CD14-positive monocyte (primary cell): Measurements from ENCODE around the gene C7. TPM values are rescaled to one million over a fixed set of nuclear protein-coding genes. Genes with fewer than 3 reads are reported as not detected.

Experiments
- DNase-seq, 3 donors: peaks; one replicate each; pipeline ENCODE4 v3.0.0-alpha.2; 2011 to 2022
- H2AFZ ChIP-seq: 2 replicates; pipeline ENCODE4 v1.6.0; 2012; ENCODE audit warnings: mild to moderate bottlenecking, low read depth, low read length, inconsistent platforms; ENCODE audit not compliant: insufficient read depth, poor library complexity, severe bottlenecking
- H3K27ac ChIP-seq, 2 donors: 1 replicate in 1 of 2; 2 replicates in 1 of 2; pipeline ENCODE4 v1.5.1; 2012 to 2013; ENCODE audit warnings: low read length in 2 of 2, control low read depth in 1 of 2, inconsistent platforms in 1 of 2, low read depth in 1 of 2, mild to moderate bottlenecking in 1 of 2
- H3K27me3 ChIP-seq, 2 donors: one replicate each; pipeline versions ENCODE4 v1.6.0 to v1.6.1; 2011 to 2013; ENCODE audit warnings: low read length in 2 of 2; ENCODE audit not compliant: control insufficient read depth in 2 of 2, insufficient read depth in 2 of 2
- H3K36me3 ChIP-seq, 2 donors: replicated peaks in 1 of 2; 1 replicate in 1 of 2; 2 replicates in 1 of 2; pipeline versions ENCODE4 v1.5.1 to v1.6.1; 2012 to 2013; ENCODE audit warnings: low read length in 2 of 2, control low read depth in 1 of 2, inconsistent platforms in 1 of 2, mild to moderate bottlenecking in 1 of 2; ENCODE audit not compliant: insufficient read depth in 2 of 2, control insufficient read depth in 1 of 2
- H3K4me1 ChIP-seq, 2 donors: 1 replicate in 1 of 2; 2 replicates in 1 of 2; pipeline versions ENCODE4 v1.5.1 to v1.6.1; 2012 to 2013; ENCODE audit warnings: low read length in 2 of 2, control low read depth in 1 of 2, inconsistent platforms in 1 of 2, mild to moderate bottlenecking in 1 of 2, moderate library complexity in 1 of 2; ENCODE audit not compliant: insufficient read depth in 2 of 2, control insufficient read depth in 1 of 2
- H3K4me2 ChIP-seq: replicated peaks from 2 replicates; pipeline ENCODE3; 2012; ENCODE audit warnings: low read length, moderate library complexity, mild to moderate bottlenecking; ENCODE audit not compliant: poor library complexity, severe bottlenecking; ENCODE audit errors: extremely low read depth
- H3K4me3 ChIP-seq, 3 experiments: fragments of 200-600 bp in 1 of 3; sonication (generic) in 1 of 3; replicated peaks in 1 of 3; 1 replicate in 2 of 3; 2 replicates in 1 of 3; pipeline ENCODE4 v1.5.1; 2011 to 2013; ENCODE audit warnings: low read length in 3 of 3, mild to moderate bottlenecking in 3 of 3, control low read depth in 2 of 3, low read depth in 2 of 3, inconsistent platforms in 1 of 3, moderate library complexity in 1 of 3
- H3K79me2 ChIP-seq: 2 replicates; pipeline ENCODE4 v1.6.0; 2012; ENCODE audit warnings: mild to moderate bottlenecking, control low read depth, inconsistent platforms, low read length, moderate library complexity; ENCODE audit not compliant: insufficient read depth
- H3K9ac ChIP-seq: 2 replicates; pipeline ENCODE4 v1.6.0; 2017; ENCODE audit warnings: low read length, mild to moderate bottlenecking; ENCODE audit not compliant: insufficient read depth, poor library complexity, severe bottlenecking
- H3K9me3 ChIP-seq, 2 donors: replicated peaks in 1 of 2; 1 replicate in 1 of 2; 2 replicates in 1 of 2; pipeline versions ENCODE4 v1.5.1 to v1.6.1; 2012 to 2013; ENCODE audit warnings: low read length in 2 of 2, control low read depth in 1 of 2; ENCODE audit not compliant: control insufficient read depth in 1 of 2, insufficient read depth in 1 of 2
- H4K20me1 ChIP-seq: 2 replicates; pipeline ENCODE4 v1.6.0; 2012; ENCODE audit warnings: mild to moderate bottlenecking, low read length, control low read depth, moderate library complexity; ENCODE audit not compliant: insufficient read depth
- H3K27ac Mint-ChIP-seq, 7 donors: one replicate each; pipeline ENCODE4 v1.8.0; 2020; ENCODE audit warnings: mild to moderate bottlenecking in 7 of 7, mixed read lengths in 7 of 7, moderate library complexity in 6 of 7, inconsistent platforms in 2 of 7
- H3K27me3 Mint-ChIP-seq, 3 donors: one replicate each; pipeline ENCODE4 v1.8.0; 2021 to 2022; ENCODE audit warnings: low read depth in 3 of 3, mild to moderate bottlenecking in 3 of 3, mixed read lengths in 3 of 3, moderate library complexity in 3 of 3, inconsistent platforms in 1 of 3
- H3K36me3 Mint-ChIP-seq, 2 donors: one replicate each; pipeline ENCODE4 v1.8.0; 2020; ENCODE audit warnings: mixed read lengths in 2 of 2, inconsistent platforms in 1 of 2, mild to moderate bottlenecking in 1 of 2
- H3K4me1 Mint-ChIP-seq: one replicate; pipeline ENCODE4 v1.8.0; 2020; ENCODE audit warnings: mild to moderate bottlenecking, mixed read lengths
- H3K4me3 Mint-ChIP-seq, 2 donors: one replicate each; pipeline ENCODE4 v1.8.0; 2020; ENCODE audit warnings: mild to moderate bottlenecking in 2 of 2, mixed read lengths in 2 of 2, moderate library complexity in 1 of 2
- H3K9me3 Mint-ChIP-seq, 7 donors: one replicate each; pipeline ENCODE4 v1.8.0; 2020 to 2022; ENCODE audit warnings: mixed read lengths in 7 of 7, mild to moderate bottlenecking in 6 of 7, moderate library complexity in 6 of 7, inconsistent platforms in 2 of 7
- CTCF ChIP-seq: fragments of 200-600 bp; IDR thresholded peaks from one replicate; pipeline ENCODE4 v1.8.0; 2022; ENCODE audit warnings: antibody characterized with exemption, mild to moderate bottlenecking
- WGBS: methylation state at CpG from one replicate; pipeline ENCODE4 v1.1.5; 2013; ENCODE audit warnings: missing lambda C conversion rate; ENCODE audit not compliant: insufficient coverage; 5-methylcytosine and 5-hydroxymethylcytosine counted together
- intact Hi-C, 2 donors: fragments of 100-400 bp; cut with micrococcal nuclease; formaldehyde crosslinking; loops; one replicate each; pipeline versions ENCODE4 v1.15.0 to v1.15.1; 2023
- polyA plus RNA-seq, 3 donors: library from polyadenylated mRNA; depleted of rRNA in 1 of 3; unstranded in 2 of 3; stranded (reverse) in 1 of 3; fragments of 300-500 nt in 2 of 3; fragments of >200 nt in 1 of 3; fragmentation: Illumina TruSeq in 2 of 3; gene quantifications; 1 replicate in 2 of 3; 2 replicates in 1 of 3; pipeline ENCODE4 v1.2.3, GENCODE V29; 2012 to 2021

C7 gene
- polyA plus RNA-seq, 3 donors: 0.12 TPM; not detected in 2

GRCh38 chr5:40873286-40873880 lies 35.9 kb upstream of the C7 start:
- WGBS: 95% methylated on average over 3 of the region's 3 CpGs
- Histone ChIP-seq H3K27ac (no peak overlapping the region), H3K79me2 (no peaks in the 10 kb centered on the region), H3K4me1 (no peaks in the 10 kb centered on the region), H4K20me1 (no peaks in the 10 kb centered on the region), H3K9ac (no peak overlapping the region), H3K27me3 (no peaks in the 10 kb centered on the region), H3K9me3 (peaks cover 3 to 6% of the 10 kb centered on the region in 2 donors), H2AFZ (no peak overlapping the region), H3K36me3 (no peaks in the 10 kb centered on the region), H3K4me3 (no peak overlapping the region), H3K4me2 (no peak overlapping the region)
- Mint-ChIP-seq H3K4me3 (no peak overlapping the region), H3K4me1 (peaks cover 6% of the 10 kb centered on the region), H3K36me3 (no peaks in the 10 kb centered on the region), H3K27me3 (peaks cover 0 to 3% (median 0%) of the 10 kb centered on the region in 3 donors), H3K9me3 (peaks cover 3 to 12% (median 6%) of the 10 kb centered on the region in 7 donors), H3K27ac (peak overlapping the region in 2 of 7 donors; percentile 13 to 86)
- no peak for TF ChIP-seq CTCF
- DNase-seq: no peak
- intact Hi-C loops: loop anchor here in 1 of 2 donors (10.0 kb wide), 1 partner anchor 1159 kb away; no protein-coding TSS in a partner anchor

GRCh38 chr5:40875958-40876357 lies 33.3 kb upstream of the C7 start:
- intact Hi-C loops: loop anchor here in 1 of 2 donors (10.0 kb wide), 1 partner anchor 1161 kb away; no protein-coding TSS in a partner anchor
- peaks cover 3 to 12% (median 6%) of the 10 kb centered on the region in 7 donors for H3K9me3 Mint-ChIP-seq
- no peak for TF ChIP-seq CTCF
- H3K4me1 Mint-ChIP-seq: peaks cover 9% of the 10 kb centered on the region
- no peaks in the 10 kb centered on the region for H4K20me1 ChIP-seq
- peak overlapping the region in 1 of 7 donors; percentile 38 for H3K27ac Mint-ChIP-seq
- H3K79me2 ChIP-seq: no peaks in the 10 kb centered on the region
- no peak overlapping the region for H3K4me3 ChIP-seq
- no peaks in the 10 kb centered on the region for H3K4me1 ChIP-seq
- H3K9ac ChIP-seq: no peak overlapping the region
- DNase-seq: no peak
- H2AFZ ChIP-seq: no peak overlapping the region
- H3K27ac ChIP-seq: no peak overlapping the region
- no peaks in the 10 kb centered on the region for H3K27me3 ChIP-seq
- H3K9me3 ChIP-seq: peaks cover 3 to 6% of the 10 kb centered on the region in 2 donors
- no CpG with 5 or more reads among the region's 3 CpGs for WGBS
- H3K27me3 Mint-ChIP-seq: peaks cover 0 to 5% (median 0%) of the 10 kb centered on the region in 3 donors
- no peaks in the 10 kb centered on the region for H3K36me3 ChIP-seq
- H3K4me3 Mint-ChIP-seq: no peak overlapping the region
- H3K4me2 ChIP-seq: no peak overlapping the region
- no peaks in the 10 kb centered on the region for H3K36me3 Mint-ChIP-seq
